ENCODE measurements around the gene RTF2.

The RTF2 gene

DNA sequence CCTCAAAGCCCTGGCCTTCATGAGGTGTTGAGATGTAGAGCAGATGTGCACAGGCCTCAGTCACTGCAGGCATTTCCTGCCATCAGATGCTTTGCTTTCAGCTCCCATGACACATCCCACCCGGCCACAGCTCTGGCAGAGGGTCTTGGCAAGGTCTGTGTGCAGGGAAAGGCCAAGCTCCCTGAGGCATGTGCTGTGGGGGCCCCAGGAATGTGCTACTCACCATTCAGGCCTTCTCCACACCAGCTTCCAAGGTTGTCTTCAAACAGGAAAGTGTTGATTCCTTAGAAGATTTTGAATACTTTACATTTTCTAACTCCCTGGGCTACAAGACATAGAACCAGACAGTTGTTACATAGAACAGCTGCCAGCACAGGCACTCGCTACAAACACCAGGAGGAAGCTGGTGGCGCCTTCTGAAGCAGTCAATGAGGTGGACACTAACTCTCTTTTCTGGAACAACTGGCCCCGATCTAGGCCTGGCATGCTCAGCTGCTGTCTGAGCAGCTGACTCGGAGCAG, 28.6 kb upstream of the RTF2 start:
- DNase-seq, result no peak

DNA sequence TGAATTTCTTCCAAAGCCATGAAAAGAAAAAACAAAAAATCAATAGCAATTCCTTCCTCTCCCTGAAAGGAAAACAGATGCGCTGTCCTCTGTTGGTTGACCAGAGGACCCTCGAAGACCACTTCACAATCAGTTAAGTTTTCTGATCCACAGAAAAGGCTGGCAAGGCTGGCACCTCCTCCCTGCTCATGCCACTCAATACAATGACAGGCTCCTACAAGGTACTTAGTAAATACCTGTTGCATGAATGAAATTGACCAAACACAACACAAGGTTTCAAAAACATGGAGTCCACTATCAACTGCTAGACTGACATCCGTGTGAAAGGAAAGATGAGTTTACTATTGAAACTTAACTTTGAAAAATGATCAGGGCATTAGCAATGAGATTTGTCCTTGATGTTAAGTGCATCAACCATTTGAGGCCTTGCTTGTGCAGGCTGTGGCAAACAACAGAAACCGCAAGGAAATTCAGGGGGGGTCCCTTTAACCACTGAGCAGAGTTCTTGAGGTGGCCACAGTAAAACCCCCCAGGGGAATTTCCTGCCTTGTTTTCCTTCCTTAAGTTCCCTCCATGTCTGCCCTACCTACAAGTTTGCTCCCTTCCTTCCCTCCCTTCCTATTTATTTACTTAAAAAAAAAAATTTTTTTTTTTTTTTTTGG, 27.9 kb upstream of the RTF2 start:
- DNase-seq, result no peak

DNA sequence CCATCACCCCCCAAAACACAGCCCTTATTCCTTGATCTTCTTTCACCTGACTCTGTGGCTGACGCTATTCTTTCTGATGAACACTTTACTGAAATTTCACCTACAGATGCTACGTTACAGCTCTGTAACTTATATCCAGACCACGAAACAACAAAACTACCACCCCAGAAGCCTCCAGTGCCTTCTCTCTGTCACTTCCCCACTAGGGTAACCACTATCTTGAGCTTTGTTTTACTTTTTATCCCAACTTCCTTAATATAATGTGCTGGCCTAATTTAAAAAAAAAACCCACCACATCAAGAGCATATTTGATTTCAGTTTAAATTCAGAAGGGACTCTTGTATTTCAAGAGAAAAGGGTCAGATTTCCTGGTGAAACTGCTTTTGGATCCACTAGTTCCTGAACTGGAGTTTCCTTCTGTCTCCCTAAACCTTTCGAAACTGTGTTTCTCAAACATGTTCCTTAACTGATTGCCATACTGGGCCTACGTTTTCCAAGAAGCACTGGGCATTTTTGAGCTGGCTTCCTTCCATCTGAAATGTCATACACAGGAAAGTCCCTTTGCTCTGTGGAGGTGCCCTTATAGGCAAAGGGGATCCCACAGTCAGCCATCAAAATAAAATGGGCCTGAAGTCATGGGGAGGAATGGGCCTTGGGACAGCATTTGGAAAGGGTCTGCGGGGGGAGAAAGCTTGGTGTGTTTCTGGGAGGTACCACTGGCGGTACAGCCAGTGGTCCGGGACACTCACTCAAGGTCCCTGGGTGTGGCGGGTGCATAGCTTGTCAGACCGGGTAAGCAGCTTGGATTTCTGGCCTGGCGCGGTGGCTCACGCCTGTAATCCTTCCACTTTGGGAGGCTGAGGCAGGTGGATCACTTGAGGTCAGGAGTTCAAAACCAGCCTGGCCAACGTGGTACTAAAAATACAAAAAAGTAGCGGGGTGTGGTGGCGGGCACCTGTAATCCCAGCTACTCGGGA, 25.8 kb upstream of the RTF2 start:
- no peak for DNase-seq

DNA sequence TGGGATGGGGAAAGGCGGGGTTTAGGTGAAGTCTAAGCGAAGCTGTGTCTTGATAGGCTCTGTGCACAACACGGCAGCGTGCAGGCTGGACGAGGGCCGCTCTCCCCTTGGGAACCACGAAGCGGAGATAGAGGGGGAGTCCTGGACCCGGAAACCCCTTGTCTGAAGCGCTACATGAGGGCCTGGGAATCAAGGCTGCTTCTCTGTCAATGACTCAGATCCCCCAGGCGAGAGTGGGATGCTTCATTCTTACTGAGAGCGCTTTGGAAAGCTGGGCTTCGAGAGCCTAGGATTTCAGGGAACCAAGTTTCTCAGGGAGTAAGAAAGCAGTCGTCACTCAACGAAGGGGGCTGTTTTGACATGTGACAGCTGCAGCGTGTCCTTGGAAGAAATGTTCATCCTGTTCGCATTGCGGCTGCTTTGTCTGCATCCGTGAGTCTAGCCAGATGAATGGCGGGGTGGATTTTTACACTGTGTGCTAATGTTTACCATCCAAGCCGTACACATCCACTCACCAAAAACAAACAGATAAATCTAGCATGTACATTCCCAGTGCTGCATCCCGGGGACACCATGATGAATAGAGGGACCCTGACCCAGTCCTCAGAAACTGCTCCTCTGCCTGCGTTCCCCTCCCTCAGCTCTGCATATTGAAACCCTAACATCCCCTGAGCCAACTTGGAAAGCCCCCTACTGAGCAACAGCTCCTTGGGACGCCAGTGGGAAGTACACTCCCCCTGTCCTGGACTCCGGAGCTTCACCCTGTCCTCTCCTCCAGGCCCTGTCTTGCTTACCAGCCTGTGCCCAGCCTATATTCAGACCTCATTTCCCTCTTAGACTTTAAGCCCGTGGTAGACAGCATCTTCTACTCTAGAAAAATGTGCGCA, 24.5 kb upstream of the RTF2 start:
- DNase-seq, result peak; percentile 42

DNA sequence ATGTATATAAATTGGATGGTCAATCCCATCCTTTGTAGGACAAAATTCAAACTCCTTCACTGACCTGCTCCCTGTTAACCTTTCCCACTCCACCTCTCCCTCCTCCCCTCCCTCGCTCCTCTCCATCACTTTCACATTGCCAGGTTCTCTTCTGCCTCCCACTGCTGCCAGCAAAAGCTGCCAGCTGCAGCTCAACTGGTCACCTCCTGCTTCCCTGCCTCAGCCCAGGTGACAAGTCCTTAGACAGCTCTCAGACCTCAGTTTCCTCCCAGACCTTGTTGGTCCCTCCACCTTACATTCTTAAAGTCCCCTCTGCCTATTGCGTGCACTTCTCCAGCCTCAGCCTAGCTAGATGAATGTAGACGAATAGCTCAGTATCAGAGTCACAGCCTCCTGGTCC, 23.3 kb upstream of the RTF2 start:
- no peak for DNase-seq

DNA sequence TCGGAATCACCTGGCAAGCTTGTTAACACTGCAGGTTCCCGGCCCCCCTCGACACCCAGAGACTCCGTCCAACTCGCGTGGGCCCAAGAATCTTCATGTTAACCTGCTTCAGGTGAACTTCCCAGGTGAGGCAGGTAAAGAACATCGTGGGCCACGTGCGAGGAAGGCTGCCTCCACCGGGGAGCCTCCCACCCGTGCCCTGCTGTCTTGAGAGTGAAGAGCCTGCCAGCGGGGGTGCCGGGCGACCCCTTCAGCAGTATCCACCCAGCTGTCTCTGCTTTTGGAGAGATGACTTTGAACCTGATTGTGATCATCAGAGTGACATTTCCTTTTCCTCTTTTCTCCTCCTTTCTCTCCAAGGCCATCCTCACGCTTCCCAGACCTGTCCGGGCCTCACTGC, 22.9 kb upstream of the RTF2 start:
- DNase-seq, result no peak

DNA sequence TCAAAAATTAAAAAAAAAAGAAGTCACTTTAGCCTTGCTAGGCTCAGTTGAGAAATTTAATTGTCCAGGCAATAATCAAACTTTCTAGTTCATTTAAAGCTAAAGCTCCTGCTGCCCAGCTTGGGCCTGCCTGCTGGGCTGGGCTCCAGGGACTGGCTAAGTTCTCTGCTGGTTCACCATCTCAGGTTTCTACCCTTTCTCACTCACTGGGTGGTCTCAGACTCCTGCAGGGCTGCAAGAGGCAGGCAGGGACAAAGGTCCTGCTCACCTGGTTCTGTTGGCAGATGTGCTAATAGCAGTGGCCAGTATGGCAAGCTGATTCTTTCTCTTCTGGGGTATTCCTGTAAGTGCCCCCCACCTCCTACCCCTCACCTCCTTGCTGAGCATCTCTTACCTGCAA, 21.2 kb upstream of the RTF2 start:
- DNase-seq, result no peak

DNA sequence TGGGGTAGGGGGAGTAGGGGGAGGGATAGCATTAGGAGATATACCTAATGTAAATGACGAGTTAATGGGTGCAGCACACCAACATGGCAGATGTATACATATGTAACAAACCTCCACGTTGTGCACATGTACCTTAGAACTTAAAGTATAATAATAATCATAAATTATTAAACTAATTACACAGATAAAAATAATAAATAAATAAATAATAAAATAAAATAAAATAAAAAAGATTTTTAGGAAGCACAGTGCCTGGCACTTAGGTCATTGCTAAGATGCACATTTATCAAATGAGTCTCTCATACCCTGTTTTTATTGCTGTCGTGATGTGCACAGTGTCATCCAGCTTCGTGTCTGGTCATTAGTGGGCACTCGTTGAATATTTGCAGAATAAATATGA, 19.0 kb upstream of the RTF2 start:
- no peak for DNase-seq

DNA sequence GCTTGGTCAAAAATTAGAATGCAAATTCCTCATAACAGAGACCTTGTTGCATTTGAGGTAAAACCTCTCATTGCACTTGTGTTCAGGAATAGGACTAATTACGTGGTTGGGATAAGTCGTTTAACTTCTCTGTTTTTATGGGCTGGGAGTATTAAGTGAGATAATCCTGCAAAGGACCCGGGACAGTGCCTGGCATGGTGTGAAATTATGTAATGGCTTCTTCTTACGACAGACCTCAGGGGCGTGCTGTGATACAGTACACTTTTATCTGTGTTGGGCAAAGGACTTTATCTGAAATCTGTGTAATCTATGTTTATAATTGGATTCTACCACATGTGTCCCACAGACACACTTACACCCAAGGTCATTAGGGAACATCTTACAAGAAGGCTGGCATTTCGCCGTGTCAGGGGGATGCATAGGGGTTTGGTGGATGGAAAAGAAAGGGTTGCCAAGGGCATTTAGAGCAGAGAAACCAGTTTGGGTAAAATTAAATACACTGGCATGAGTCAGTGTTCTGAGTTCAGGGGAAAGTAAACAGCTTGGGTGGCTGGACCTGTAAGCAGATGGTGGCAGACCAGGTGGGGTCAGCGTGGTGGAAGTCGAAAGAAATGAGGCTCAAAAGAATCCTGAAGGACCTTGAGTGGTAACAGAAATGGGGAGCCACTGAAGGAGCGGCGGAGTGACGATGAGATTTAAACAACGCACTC, 17.2 kb upstream of the RTF2 start:
- no peak for DNase-seq

DNA sequence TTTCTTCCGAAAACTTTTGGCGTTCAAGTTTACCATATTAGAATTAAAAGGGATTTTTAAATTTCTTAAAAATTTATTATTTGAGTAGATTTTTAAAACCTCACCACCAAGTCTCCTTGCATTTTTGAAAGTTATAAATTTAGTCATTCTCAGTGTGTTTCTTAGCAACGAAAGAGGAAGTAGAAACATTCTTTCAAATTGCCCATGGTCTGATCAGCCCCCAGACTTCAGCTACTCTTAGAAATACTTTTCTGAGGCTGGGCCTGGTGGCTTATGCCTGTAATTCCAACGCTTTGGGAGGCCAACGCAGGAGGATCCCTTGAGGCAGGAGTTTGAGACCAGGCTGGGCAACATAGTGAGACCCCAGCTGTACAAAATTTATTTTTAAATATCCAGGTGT, 15.1 kb upstream of the RTF2 start:
- DNase-seq, result no peak

DNA sequence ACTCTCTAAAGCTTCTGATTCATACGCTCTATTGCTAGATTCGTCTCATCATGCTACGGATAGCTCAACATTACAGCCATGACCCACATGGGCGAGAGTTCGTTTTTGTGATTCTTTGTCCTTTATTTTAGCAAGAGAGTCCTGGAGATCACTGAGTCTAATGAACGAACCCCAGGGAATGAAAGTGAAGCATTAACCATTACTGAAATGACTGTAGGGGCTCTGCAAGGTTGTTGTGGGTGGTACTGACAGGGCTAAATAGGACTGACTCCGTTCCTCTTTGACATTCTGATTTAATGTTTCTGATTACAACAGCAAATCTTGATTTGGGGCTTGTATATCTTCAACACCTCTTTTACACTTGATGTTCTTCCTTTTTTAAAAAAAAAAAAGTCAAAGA, 13.7 kb upstream of the RTF2 start:
- no peak for DNase-seq

DNA sequence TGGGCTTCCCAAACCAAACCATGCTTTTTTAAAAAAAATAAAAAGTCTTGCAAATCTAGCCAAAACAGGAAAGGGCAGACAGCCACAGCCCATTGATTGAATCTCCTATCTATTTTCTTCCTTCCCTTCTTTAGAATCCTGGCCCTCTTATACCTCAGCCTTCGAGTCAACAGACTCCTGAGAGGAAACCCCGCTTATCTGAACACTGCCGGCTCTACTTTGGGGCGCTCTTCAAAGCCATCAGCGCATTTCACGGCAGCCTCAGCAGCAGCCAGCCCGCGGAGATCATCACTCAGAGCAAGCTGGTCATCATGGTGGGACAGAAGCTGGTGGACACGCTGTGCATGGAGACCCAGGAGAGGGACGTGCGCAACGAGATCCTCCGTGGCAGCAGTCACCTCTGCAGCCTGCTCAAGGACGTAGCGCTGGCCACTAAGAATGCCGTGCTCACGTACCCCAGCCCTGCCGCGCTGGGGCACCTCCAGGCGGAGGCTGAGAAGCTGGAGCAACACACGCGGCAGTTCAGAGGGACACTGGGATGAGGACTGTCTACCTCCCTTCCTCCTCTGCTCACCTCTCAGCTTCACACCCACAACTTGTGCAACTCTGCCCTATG, 10.1 kb upstream of the RTF2 start:
- DNase-seq, result no peak

DNA sequence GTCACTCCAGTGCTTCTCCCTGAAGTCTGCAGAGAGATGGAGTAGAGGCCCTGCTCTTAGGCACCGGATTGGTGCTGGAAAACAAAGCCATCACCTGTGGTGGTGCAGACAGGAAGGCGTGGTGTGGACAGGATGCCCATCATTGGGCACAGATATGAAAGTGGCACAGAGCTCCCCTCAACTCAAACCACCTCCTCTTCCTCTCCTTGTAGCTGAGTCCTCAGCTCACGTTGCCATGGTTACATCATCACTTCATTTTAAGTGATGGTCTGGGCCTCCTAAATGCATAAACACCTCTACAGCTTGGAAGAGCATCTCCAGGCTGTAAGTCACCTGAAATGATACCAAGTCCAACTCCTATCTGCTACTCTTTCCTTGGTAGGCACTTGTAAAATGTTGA, 8.0 kb upstream of the RTF2 start:
- no peak for DNase-seq

DNA sequence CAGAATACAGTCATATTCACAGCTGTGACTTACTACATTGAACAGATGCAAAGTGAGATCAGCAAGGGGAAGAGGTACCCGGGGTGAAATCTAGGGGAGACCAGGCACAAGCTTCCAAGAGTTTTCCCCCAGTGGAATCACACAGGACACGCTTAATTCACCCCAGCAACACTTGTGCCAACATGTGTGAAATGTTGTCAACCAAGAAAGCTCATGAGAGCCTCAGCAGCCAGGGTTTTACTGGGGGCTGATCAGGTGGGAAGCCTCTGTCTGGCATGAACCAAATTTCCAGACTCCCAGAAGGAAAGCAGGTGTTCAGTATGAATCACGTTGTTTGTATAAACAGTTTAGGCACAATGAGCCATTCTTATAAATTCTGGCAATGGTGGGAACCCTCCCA, 6.9 kb upstream of the RTF2 start:
- DNase-seq, result no peak

DNA sequence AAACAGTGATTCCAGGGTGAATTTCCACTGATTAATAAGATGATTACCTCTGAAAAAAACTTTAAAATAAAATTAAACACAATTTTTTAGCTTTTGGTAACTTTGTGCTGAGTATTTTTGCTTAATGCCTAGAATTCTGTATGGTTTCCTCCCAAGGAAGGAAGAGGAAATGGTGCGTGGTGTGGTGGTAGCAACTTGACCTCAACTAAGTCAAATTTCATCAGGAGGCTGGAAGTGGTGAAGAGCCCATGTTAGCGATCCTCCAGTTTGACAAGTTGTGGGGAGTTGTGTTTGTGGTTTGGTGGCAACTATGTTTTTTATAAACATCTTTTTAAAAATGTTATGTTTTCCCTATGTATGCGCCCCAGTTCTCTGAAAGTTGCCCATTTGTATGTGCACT, 5.0 kb upstream of the RTF2 start:
- no peak for DNase-seq

DNA sequence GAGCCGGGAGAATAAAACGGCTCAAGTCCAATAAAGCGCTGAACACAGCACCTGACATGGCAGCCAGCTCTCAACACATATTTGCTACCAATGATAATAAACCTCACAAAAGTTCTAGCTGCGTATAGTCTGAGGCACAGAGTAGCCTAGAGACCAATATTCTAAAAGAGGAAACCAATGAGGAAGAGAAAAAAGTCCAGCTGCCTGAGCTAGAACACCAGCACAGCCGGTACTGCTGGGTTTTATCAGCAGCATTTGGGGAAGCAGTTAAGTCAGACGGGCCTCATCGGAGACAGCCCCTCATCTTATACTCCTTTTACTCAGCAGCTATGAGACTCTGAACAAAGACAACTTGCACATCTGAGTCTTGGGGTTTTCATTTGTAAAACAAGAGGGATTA, 2.4 kb upstream of the RTF2 start:
- DNase-seq, result no peak

DNA sequence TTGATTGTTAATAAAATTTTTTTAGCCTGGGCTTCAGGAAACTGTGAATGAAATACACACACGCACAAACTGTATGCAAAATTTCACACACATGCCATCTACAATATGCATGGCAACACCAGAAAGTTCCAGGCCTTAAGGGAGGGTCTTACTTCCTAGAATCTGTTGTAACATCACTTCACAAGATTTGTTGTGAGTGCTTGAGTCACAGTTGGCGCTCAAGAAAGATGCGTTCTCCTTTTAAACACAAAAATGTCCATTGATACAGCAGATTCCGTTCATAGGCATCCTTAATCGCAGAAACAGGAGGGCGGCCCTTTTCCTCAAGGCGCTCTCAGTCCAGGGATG, 485 bp upstream of the RTF2 start:
- DNase-seq, result no peak

DNA sequence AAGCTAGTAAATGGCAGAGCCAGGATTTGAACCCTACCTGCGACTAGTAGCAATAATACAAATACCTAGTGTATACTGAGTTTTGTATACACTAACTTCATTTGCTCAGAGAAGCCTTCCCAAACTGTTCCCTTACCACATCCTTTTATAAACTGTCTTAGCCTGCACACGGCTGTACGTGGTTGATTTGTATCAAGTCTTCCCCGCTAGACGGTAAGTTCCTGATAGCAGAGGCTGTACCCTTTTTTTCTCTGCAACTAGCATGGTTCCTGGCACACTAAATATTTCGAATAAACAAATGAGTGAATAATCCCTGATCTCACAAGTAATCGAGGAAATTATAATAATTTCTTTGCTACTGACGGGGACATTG, 636 bp downstream of the RTF2 start:
- no peak for DNase-seq

DNA sequence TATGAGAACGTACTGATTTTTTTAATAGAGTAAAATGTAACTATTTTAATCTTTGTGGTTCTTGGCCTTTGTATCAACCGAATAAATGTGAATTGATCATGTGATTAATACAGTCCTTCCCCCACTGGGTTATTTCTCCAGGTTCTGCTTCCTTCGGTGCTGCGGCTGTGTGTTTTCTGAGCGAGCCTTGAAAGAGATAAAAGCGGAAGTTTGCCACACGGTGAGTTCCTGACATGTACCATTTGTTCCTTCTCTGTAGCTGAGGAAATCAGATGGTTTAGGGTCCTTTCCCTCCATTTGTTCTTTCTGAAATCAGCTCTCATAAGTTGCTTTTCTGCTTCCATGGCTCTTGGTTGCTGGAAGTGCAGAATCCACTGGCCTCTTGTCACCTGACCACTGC, 15.5 kb downstream of the RTF2 start:
- no peak for DNase-seq

DNA sequence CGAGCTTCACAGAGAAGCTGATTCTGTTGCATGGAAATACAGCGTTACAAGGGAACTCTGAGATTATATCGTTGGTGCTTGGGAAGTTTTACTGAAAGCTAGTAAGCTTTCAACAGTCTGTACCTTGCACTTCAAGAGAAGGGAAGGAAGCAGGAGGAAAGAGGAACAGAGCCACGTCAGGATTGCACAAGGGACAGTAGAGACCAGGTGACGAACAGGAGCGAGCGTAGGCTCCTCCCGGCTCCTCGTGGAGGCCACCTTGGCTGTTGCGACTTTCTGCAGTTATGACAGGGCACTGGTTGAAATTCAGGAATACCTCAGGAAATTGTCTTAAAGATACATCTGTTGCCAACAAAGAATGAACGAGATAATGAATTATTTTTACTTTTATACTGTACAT, 18.8 kb downstream of the RTF2 start:
- DNase-seq, result no peak

DNA sequence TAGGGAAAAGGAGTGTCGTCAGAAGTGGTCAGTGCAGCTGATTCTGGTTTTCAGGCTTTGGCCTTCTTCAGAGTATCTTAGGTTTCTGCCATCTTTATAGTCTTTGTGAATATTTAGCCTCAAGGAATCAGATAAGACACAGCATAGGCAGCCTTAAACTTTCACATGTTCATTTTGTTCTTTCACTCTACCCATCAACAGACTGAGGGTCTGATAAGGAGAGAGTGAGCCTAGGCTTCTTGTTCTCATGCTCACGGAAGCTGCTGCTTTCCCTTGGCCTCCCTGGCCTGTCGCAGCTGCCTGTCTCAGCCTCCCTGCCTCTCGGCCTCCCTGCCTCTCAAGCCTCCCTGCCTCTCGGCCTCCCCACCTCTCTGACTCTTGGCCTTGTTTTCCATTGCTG, 20.1 kb downstream of the RTF2 start:
- no peak for DNase-seq

DNA sequence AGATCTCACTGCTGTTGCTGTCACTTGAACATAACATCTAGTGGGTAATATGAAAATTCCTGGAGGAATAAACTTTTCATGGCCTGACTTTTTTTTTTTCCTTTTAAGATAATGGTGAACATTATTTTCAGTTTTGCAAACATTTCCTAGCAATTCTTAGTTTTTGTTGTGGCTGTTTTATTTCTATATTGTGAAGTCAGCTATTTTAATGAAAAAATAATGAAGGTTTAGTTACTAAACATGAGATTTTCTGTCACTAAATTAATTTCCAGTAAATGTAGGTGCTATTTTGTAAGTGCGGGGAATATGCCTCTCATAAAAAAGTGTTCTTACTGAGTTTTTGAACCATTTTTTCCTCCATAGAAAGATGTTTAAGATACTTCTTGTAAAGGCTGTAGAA, 32.7 kb downstream of the RTF2 start:
- no peak for DNase-seq
